VCaP (cell line): ENCODE results near the gene NBEAL2.

Experiments used
- H3K27ac ChIP-seq: fragments of 450-650 bp; 2 replicates; pipeline ENCODE4 v1.5.1; 2017
- CTCF ChIP-seq: fragments of 450-650 bp; conservative IDR thresholded peaks from 2 replicates; pipeline ENCODE4 v1.5.1; 2017; ENCODE audit warnings: mild to moderate bottlenecking, moderate library complexity

NBEAL2 gene

GRCh38 chr3:46934072-46934471 lies 45.4 kb upstream of the NBEAL2 start:
- peak overlapping the region; percentile 10; the same call in 1 of the 2 replicates for H3K27ac ChIP-seq
- no peak for TF ChIP-seq CTCF

- H3K27ac ChIP-seq, result peak overlapping the region; percentile 10; the same call in 1 of the 2 replicates
- TF ChIP-seq CTCF, result no peak
Observed at GRCh38 chr3:46934498-46935167, 44.8 kb upstream of the NBEAL2 start.

GRCh38 chr3:46935168-46935858 lies 44.2 kb upstream of the NBEAL2 start:
- H3K27ac ChIP-seq, result no peak overlapping the region
- TF ChIP-seq CTCF, result no peak

- TF ChIP-seq CTCF, result no peak
- H3K27ac ChIP-seq, result no peak overlapping the region
Observed at GRCh38 chr3:46935989-46936558, 43.4 kb upstream of the NBEAL2 start.

GRCh38 chr3:46936733-46937250 lies 42.7 kb upstream of the NBEAL2 start:
- no peak overlapping the region for H3K27ac ChIP-seq
- TF ChIP-seq CTCF, result no peak

GRCh38 chr3:46938118-46938517 lies 41.3 kb upstream of the NBEAL2 start:
- H3K27ac ChIP-seq, result no peak overlapping the region
- TF ChIP-seq CTCF, result no peak
